HG03025 (cell line): ENCODE data around the gene TSACC.

Experiments
- ATAC-seq: cut with Tn5 transposase; IDR thresholded peaks from one replicate; pipeline ENCODE4 v1.9.1; 2021; ENCODE audit warnings: mild to moderate bottlenecking, moderate library complexity; ENCODE audit not compliant: unreplicated experiment, low FRiP score

TSACC gene

GRCh38 chr1:156391366-156391677, 53.0 kb downstream of the TSACC start:
- no peak for ATAC-seq

DNA sequence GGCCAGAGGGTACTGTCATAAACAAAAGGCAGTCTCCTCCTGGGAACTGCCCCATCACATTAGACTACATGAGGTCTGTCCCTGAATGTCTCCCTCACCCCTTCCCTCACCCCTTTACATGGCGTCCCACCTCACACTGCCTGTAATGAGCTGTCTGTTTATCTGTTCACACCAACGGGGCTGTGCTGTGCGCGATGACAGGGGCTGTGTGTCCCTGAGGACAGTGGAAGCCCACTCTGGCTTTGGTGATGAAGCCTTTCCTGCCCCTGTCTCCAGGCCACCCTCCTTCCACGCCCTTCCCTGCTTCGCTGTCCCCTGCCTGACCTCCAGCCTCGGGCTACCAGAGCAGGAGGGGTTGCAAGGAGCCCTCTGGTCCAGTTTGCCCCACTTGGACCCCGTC, 53.4 kb downstream of the TSACC start:
- no peak for ATAC-seq

GRCh38 chr1:156392452-156392853, 54.1 kb downstream of the TSACC start:
- ATAC-seq, result no peak

DNA sequence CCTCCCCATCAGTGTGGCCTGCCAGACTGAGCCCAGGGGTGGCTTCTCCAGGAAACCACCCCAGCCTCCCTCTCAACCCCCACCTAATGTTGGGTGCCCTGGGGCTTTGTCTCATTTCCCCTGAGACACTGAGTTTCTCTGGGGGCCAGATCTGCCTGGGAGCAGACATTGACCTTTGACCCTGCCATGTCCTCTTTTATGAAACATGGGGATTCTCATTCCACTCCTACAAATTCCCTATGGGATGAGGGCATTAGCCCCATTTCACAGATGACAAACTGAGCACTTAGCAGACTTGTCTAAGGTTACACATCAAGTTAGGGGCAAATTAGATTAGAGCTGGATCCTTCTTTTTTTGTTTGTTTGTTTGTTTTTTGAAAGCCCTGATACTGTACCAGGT, 54.8 kb downstream of the TSACC start:
- no peak for ATAC-seq

- ATAC-seq, result no peak
Measured at GRCh38 chr1:156394082-156394481, 55.8 kb downstream of the TSACC start.

DNA sequence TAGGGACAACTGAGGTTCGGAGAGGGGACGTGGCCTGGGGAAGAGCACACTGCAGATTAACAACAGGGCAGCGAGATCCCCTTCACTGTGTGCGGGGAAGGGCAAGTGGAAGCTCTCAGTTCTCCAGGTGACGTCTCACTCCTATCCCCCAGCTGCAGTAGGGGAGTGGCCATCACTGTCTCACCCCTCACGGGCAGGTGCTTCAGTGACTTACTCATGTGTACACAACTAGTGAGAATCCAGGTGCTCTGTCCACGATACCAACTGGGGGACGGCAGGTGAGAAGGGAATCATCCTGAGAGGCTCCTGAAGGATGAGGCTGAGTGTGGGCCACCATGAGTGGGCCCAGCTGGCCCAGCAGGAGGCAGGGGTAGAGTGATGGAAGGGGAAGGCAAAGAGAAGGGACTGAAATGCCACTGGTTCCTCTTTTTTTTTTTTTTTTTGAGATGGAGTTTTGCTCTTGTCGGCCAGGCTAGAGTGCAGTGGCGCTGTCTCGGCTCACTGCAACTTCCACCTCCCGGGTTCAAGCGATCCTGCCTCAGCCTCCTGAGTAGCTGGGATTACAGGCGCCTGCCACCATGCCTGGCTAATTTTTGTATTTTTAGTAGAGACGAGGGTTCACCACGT, 56.6 kb downstream of the TSACC start:
- ATAC-seq, result no peak
